Nephron progenitor cell (in vitro differentiated cells): ENCODE measurements around the gene FRAT2.

ENCODE experiments used
- DNase-seq: peaks from one replicate; pipeline ENCODE4 v3.0.0; 2021
- H3K27ac Mint-ChIP-seq: 2 replicates; pipeline ENCODE4 v1.8.0; 2021; ENCODE audit warnings: mild to moderate bottlenecking, moderate library complexity, mixed read lengths
- H3K27me3 Mint-ChIP-seq: 2 replicates; pipeline ENCODE4 v1.8.0; 2021; ENCODE audit warnings: mild to moderate bottlenecking, low read depth, mixed read lengths; ENCODE audit not compliant: poor library complexity
- H3K36me3 Mint-ChIP-seq: 2 replicates; pipeline ENCODE4 v1.8.0; 2021; ENCODE audit warnings: low read depth, mixed read lengths
- H3K4me1 Mint-ChIP-seq: 2 replicates; pipeline ENCODE4 v1.8.0; 2021; ENCODE audit warnings: mixed read lengths
- H3K4me3 Mint-ChIP-seq: 2 replicates; pipeline ENCODE4 v1.8.0; 2021; ENCODE audit warnings: mild to moderate bottlenecking, moderate library complexity, mixed read lengths
- H3K9me3 Mint-ChIP-seq: 2 replicates; pipeline ENCODE4 v1.8.0; 2021; ENCODE audit warnings: mild to moderate bottlenecking, moderate library complexity, mixed read lengths
- CTCF ChIP-seq: fragments of 200-600 bp; sonication (generic); IDR thresholded peaks from 2 replicates; pipeline ENCODE4 v1.5.0; 2021; ENCODE audit warnings: antibody characterized with exemption

Gene FRAT2

DNA sequence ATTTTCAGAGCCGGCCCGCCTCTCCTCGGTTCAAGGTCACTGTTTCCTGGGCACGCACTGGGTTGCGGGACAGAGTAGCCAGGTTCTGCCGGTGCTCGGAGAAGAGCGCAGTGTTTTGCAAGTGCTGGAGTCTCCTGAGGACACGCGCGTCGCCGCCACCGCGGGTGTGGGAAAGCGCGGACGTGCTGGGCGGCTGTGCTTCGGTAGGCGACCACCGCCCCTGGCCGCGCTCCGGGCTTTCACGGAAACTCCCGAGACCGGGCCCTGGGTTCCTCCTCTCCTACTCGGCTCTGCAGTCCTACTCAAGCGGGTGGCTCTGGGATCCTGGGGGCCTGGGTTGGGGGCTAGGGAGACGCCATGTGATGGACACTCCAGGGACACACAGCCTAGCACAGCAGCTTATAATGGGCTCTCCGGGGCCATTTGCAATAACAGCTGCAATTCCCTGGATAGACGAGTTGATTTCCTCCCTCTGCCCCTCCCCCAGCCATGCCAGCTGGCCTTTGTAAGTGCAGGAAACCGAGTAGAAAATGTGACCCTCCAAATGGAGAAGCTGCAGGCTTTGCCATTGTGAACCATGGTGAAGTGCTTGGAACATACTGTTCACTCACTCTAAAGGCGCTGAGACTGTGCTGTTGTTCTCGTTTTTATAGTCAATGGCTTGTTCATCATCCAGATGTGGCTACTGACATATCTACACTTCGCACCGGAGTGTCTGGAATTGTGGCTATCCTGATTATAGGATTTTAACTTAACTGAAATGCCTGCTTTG is 13.3 kb downstream of the FRAT2 start:
- TF ChIP-seq CTCF = no peak
- peak overlapping the region; percentile 82 for H3K4me3 Mint-ChIP-seq
- no peaks in the 10 kb centered on the region for H3K36me3 Mint-ChIP-seq
- no peak overlapping the region for H3K27ac Mint-ChIP-seq
- no peaks in the 10 kb centered on the region for H3K9me3 Mint-ChIP-seq
- H3K27me3 Mint-ChIP-seq = peaks cover 64% of the 10 kb centered on the region
- peak; percentile 45 for DNase-seq
- peaks cover 37% of the 10 kb centered on the region for H3K4me1 Mint-ChIP-seq

DNA sequence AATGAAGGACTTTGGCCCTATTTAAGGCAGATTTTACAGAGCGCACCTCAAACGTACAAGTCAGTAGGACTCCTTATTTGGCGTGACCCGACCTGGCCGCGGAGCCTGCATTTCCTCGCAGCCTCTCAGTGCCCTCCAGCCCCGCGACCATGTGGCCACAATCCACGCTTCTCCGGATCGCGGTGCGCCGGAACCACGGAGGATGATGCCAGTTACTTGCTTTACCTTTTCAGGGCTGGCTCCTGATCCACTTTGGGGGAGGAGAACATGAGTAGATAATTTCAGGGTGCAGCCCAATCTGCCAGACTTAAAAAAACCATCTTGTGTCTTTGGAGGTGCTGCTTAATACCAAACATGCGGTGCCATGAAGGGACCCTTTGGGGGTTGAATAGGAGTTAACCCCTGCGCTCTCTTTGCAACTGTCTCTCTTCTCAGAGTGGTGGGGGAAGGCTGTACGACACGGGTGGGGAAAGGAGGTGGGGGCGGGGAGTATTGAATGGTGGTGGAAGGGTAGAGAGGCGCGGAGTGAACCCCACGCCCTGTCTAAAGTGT is 14.0 kb downstream of the FRAT2 start:
- Mint-ChIP-seq H3K4me3 (peak overlapping the region; percentile 82), H3K9me3 (no peaks in the 10 kb centered on the region), H3K36me3 (no peaks in the 10 kb centered on the region), H3K27ac (no peak overlapping the region), H3K27me3 (peaks cover 70% of the 10 kb centered on the region), H3K4me1 (peaks cover 31% of the 10 kb centered on the region)
- no peak for TF ChIP-seq CTCF
- peak; percentile 15 for DNase-seq

GRCh38 chr10:97319671-97320479 is 14.7 kb downstream of the FRAT2 start:
- DNase-seq = peak; percentile 64
- Mint-ChIP-seq H3K27ac (no peak overlapping the region), H3K4me3 (peak overlapping the region; percentile 82), H3K27me3 (peaks cover 77% of the 10 kb centered on the region), H3K4me1 (peaks cover 27% of the 10 kb centered on the region), H3K9me3 (no peaks in the 10 kb centered on the region), H3K36me3 (no peaks in the 10 kb centered on the region)
- TF ChIP-seq CTCF = no peak

- H3K27ac Mint-ChIP-seq = peak within 1 kb of the TSS; percentile 100
- H3K9me3 Mint-ChIP-seq = no peaks in the 10 kb centered on the region
- H3K4me3 Mint-ChIP-seq = peak within 1 kb of the TSS; percentile 88
- H3K36me3 Mint-ChIP-seq = no peaks in the 10 kb centered on the region
- H3K27me3 Mint-ChIP-seq = peaks cover 81% of the 10 kb centered on the region
- no peak for TF ChIP-seq CTCF
- DNase-seq = peak; percentile 94
- peaks cover 27% of the 10 kb centered on the region for H3K4me1 Mint-ChIP-seq
Measured at GRCh38 chr10:97318772-97319651, 15.5 kb downstream of the FRAT2 start, which contains the start of gene FRAT1. Gene FRAT1, plus strand, starts transcription at chr10:97319271. Its CDS starts 183 bp downstream, at chr10:97319454.

DNA sequence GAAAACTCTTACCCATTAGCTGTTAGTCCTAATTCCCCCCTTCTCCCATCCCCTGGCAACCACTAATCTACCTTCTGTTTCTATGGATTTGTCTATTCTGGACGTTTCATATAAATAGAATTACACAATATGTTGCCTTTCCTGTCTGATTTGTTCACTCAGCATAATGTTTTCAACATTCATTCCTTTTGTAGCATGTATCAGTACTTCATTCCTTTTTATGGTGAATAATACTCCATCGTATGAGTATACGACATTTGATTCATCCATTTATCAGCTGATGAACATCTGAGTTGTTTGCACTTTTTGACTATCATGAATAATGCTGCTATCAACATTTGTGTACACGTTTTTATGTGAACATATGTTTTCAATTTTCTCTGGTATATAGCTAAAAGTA is 19.9 kb downstream of the FRAT2 start:
- Mint-ChIP-seq H3K9me3 (no peaks in the 10 kb centered on the region), H3K4me1 (peaks cover 14% of the 10 kb centered on the region), H3K27ac (no peak overlapping the region), H3K36me3 (no peaks in the 10 kb centered on the region), H3K4me3 (no peak overlapping the region), H3K27me3 (peaks cover 60% of the 10 kb centered on the region)
- DNase-seq = no peak
- TF ChIP-seq CTCF = no peak
